Measurements from ENCODE around the gene SRD5A3.
A peak's percentile ranks its signal among the peaks of the same experiment; 100 is the strongest.

DNA sequence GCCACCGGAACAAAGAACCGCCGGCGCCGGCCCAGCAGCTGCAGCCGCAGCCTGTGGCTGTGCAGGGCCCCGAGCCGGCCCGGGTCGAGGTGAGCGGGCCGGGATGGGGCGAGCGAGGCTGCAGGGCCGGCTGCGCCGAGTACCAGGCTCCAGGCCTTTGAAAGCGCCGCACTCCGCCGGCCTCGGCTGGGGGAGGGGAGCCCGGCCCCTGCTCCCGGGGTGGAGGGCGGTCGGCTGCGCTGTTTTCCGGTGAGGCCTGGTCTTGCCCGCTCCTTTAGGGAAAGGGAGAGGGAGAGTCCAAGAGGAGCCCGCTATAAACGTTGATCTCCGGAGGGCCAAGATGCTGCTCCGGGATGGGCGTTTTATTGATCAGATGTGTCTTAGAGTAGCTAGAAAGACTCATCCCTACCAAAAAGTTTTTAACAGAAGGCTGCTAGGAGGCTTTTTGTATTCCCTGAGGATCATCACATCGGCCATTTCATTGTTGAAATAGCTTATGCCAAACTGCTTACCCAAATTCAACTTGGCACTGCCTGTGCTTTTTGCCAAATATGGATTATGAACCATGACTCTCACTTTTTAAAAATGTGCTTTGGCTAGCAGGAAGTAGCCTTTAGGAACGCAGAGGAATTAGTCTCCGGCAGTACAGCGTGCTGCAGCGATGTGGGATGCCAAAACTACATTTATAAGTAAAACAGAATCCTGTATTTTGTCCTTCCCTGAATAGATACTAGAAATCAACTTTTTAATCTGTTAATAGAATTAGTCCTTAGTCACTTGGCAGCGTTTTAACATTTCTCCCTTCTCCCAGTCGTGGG lies 50.5 kb downstream of the SRD5A3 start:
- TF ChIP-seq MYBL2 (CRISPR knock-in tag; IDR thresholded peaks at IDR 0.05): no peak
- peak; percentile 38; the same call in 1 of the 2 replicates for TF ChIP-seq JUN (CRISPR knock-in tag; IDR thresholded peaks at IDR 0.05)
- TF ChIP-seq, protein P1, sequence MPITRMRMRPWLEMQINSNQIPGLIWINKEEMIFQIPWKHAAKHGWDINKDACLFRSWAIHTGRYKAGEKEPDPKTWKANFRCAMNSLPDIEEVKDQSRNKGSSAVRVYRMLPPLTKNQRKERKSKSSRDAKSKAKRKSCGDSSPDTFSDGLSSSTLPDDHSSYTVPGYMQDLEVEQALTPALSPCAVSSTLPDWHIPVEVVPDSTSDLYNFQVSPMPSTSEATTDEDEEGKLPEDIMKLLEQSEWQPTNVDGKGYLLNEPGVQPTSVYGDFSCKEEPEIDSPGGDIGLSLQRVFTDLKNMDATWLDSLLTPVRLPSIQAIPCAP (CRISPR knock-in tag; IDR thresholded peaks at IDR 0.05): no peak

Measured in WTC11 (cell line).